ENCODE results near the gene HIVEP1.

Gene HIVEP1

GRCh38 chr6:12020187-12020791 lies 8.2 kb downstream of the HIVEP1 start:
- DNase-seq = no peak

- no peak for DNase-seq
Measured at GRCh38 chr6:12022481-12022880, 10.4 kb downstream of the HIVEP1 start.

- DNase-seq = no peak
Measured at GRCh38 chr6:12022953-12023388, 10.9 kb downstream of the HIVEP1 start.

- no peak for DNase-seq
Measured at GRCh38 chr6:12024216-12024615, 12.1 kb downstream of the HIVEP1 start.

GRCh38 chr6:12024699-12025434 lies 12.8 kb downstream of the HIVEP1 start:
- no peak for DNase-seq

GRCh38 chr6:12026120-12026519 lies 14.0 kb downstream of the HIVEP1 start:
- DNase-seq = no peak

GRCh38 chr6:12026833-12027232 lies 14.7 kb downstream of the HIVEP1 start:
- DNase-seq = no peak

GRCh38 chr6:12028213-12028612 lies 16.1 kb downstream of the HIVEP1 start:
- no peak for DNase-seq

- no peak for DNase-seq
Measured at GRCh38 chr6:12029979-12030737, 18.0 kb downstream of the HIVEP1 start.

- DNase-seq = no peak
Measured at GRCh38 chr6:12030993-12031550, 19.0 kb downstream of the HIVEP1 start.

- no peak for DNase-seq
Measured at GRCh38 chr6:12032783-12033573, 20.9 kb downstream of the HIVEP1 start.

GRCh38 chr6:12033770-12034169 lies 21.7 kb downstream of the HIVEP1 start:
- DNase-seq = no peak

- no peak for DNase-seq
Measured at GRCh38 chr6:12034349-12034748, 22.2 kb downstream of the HIVEP1 start.

GRCh38 chr6:12034837-12035236 lies 22.7 kb downstream of the HIVEP1 start:
- DNase-seq = peak in 1 of 3 experiments; percentile 2

- DNase-seq = no peak
Measured at GRCh38 chr6:12036766-12037165, 24.7 kb downstream of the HIVEP1 start.

GRCh38 chr6:12037798-12038197 lies 25.7 kb downstream of the HIVEP1 start:
- DNase-seq = no peak

GRCh38 chr6:12039540-12040459 lies 27.7 kb downstream of the HIVEP1 start:
- DNase-seq = no peak

GRCh38 chr6:12047304-12047703 lies 35.2 kb downstream of the HIVEP1 start:
- no peak for DNase-seq

GRCh38 chr6:12047792-12048432 lies 35.8 kb downstream of the HIVEP1 start:
- DNase-seq = no peak

- no peak for DNase-seq
Measured at GRCh38 chr6:12048609-12049008, 36.5 kb downstream of the HIVEP1 start.

- DNase-seq = no peak
Measured at GRCh38 chr6:12049165-12049564, 37.1 kb downstream of the HIVEP1 start.
